HepG2 (cell line): ENCODE results near the gene POLR2H. TPM values are rescaled to one million over a fixed set of nuclear protein-coding genes. Genes with fewer than 3 reads are reported as not detected.

Source experiments
- BCLAF1 ChIP-seq: fragments of 450-650 bp; IDR thresholded peaks from 2 replicates; pipeline ENCODE4 v1.6.1; 2017; ENCODE audit warnings: mild to moderate bottlenecking
- HES4 ChIP-seq: sonication (generic); formaldehyde crosslinking; IDR thresholded peaks from 2 replicates; pipeline ENCODE4 v1.9.0; 2021; ENCODE audit warnings: mild to moderate bottlenecking, missing genetic modification reagents, borderline replicate concordance
- LRRFIP1 ChIP-seq: sonication (generic); formaldehyde crosslinking; conservative IDR thresholded peaks from 2 replicates; pipeline ENCODE4 v1.4.0; 2020; ENCODE audit warnings: missing genetic modification reagents
- MAZ ChIP-seq, 2 experiments: sonication (generic) in 1 of 2; formaldehyde crosslinking in 1 of 2; IDR thresholded peaks; 2 replicates each; pipeline versions ENCODE4 v1.5.0 to v1.6.1; 2012 to 2020; ENCODE audit warnings: low read depth in 2 of 2, mild to moderate bottlenecking in 2 of 2, borderline replicate concordance in 1 of 2, improper control_type of control experiment in 1 of 2, low read length in 1 of 2, missing genetic modification reagents in 1 of 2, moderate library complexity in 1 of 2
- MYC ChIP-seq: sonication (generic); formaldehyde crosslinking; IDR thresholded peaks from 2 replicates; pipeline ENCODE4 v1.9.0; 2021; ENCODE audit warnings: missing genetic modification reagents, borderline replicate concordance
- ONECUT2 ChIP-seq: sonication (generic); formaldehyde crosslinking; IDR thresholded peaks from 2 replicates; pipeline ENCODE4 v1.4.0; 2020; ENCODE audit warnings: missing genetic modification reagents
- PRDM4 ChIP-seq: sonication (generic); formaldehyde crosslinking; IDR thresholded peaks from 2 replicates; pipeline ENCODE4 v1.9.0; 2021; ENCODE audit warnings: missing genetic modification reagents, borderline replicate concordance
- RBM39 ChIP-seq: fragments of 200-400 bp; formaldehyde crosslinking; IDR thresholded peaks from one replicate; pipeline ENCODE4 v1.6.1; 2018; ENCODE audit warnings: antibody characterized with exemption, mild to moderate bottlenecking, low read depth, low read length; ENCODE audit not compliant: poor library complexity, severe bottlenecking
- SMAD1 ChIP-seq: sonication (generic); formaldehyde crosslinking; IDR thresholded peaks from 2 replicates; pipeline ENCODE4 v1.4.0; 2020; ENCODE audit warnings: missing genetic modification reagents, low read depth, mild to moderate bottlenecking, borderline replicate concordance
- TP53 ChIP-seq: sonication (generic); formaldehyde crosslinking; conservative IDR thresholded peaks from 2 replicates; pipeline ENCODE4 v1.4.0; 2020; ENCODE audit warnings: missing genetic modification reagents
- ZBTB2 ChIP-seq: sonication (generic); formaldehyde crosslinking; IDR thresholded peaks from 2 replicates; pipeline ENCODE4 v1.8.0; 2022; ENCODE audit warnings: low read depth, missing genetic modification reagents
- ZC3H4 ChIP-seq: sonication (generic); formaldehyde crosslinking; IDR thresholded peaks from 2 replicates; pipeline ENCODE4 v1.4.0; 2020; ENCODE audit warnings: missing genetic modification reagents, borderline replicate concordance
- ZNF33B ChIP-seq: sonication (generic); formaldehyde crosslinking; IDR thresholded peaks from 2 replicates; pipeline ENCODE4 v1.5.1; 2020; ENCODE audit warnings: mild to moderate bottlenecking, missing genetic modification reagents
- ZNF547 ChIP-seq: sonication (generic); formaldehyde crosslinking; IDR thresholded peaks from 2 replicates; pipeline ENCODE4 v1.5.1; 2020; ENCODE audit warnings: mild to moderate bottlenecking, missing genetic modification reagents
- ZNF616 ChIP-seq: sonication (generic); formaldehyde crosslinking; IDR thresholded peaks from 2 replicates; pipeline ENCODE4 v1.5.0; 2020; ENCODE audit warnings: low read depth, mild to moderate bottlenecking, missing genetic modification reagents
- polyA plus RNA-seq, 8 experiments: library from polyadenylated mRNA; depleted of rRNA in 3 of 8; stranded (reverse) in 7 of 8; unstranded in 1 of 8; fragments of >200 nt; fragmentation: Illumina TruSeq in 4 of 8; extraction: Trizol in 4 of 8; gene quantifications; 2 replicates each; pipeline versions ENCODE4 v1.2.1 to v1.2.3, GENCODE V29; 2011 to 2016; ENCODE audit warnings: low read depth in 4 of 8, missing spikeins in 1 of 8, mixed read lengths in 1 of 8; ENCODE audit not compliant: insufficient read depth in 1 of 8
- total RNA-seq, 5 experiments: library from RNA; depleted of rRNA; stranded (reverse); fragments of >200 nt; fragmentation: Illumina TruSeq; extraction: Trizol; gene quantifications; 2 replicates each; pipeline ENCODE4 v1.2.3, GENCODE V29; 2016; ENCODE audit warnings: low read depth in 1 of 5
- TF ChIP-seq, protein P1 (sequence below): sonication (generic); formaldehyde crosslinking; IDR thresholded peaks from 2 replicates; pipeline ENCODE4 v1.4.0; 2020; ENCODE audit warnings: low read depth, mild to moderate bottlenecking, missing genetic modification reagents

POLR2H gene
- total and polyA plus RNA-seq, 2 of the 13 experiments (the other 11 are each of a cell fraction or from before 2014, with no cell fraction given), result 118 to 194 TPM

DNA sequence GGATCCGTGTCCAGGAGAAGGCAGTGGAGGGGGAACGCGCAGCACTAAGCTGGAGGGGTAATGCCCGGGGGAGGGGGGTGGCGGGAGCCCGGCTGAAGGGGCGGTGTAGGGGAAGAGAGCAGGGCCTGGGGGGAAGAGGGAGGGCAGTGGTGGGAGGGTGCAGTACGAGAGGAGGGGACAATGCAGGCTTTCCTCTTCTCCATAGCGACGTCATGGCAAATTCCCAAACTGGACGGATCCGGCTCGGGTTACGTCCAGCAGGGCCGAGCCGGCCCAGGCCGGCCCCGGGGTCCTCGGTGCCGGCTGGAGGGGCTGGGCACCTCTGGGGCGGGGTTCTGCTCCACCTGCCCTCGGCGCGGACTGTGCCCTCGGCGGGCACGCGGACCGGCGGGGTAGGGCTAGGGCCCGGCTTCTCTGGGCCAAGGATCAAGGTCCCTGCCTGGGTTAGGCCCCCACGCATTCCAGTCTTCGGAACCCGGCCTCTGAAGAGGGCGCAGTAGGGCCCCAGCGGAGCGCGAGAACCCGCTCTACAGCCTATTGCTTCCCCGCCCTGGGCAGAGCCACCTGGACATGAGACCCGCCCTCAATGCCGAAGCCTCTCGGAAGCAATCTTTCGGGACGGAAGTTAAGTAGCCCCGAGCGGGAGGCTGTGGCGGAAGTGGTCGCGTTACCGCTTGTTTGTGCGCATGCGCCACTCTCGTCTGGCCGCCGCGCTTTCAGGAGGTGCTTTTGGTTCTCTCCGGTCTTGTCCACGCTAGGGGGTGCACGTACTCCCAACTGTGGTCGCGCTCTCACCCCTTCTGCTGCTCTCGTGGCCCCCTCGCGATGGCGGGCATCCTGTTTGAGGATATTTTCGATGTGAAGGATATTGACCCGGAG lies 1.4 kb downstream of the POLR2H start (continued):
- TF ChIP-seq, protein P1, sequence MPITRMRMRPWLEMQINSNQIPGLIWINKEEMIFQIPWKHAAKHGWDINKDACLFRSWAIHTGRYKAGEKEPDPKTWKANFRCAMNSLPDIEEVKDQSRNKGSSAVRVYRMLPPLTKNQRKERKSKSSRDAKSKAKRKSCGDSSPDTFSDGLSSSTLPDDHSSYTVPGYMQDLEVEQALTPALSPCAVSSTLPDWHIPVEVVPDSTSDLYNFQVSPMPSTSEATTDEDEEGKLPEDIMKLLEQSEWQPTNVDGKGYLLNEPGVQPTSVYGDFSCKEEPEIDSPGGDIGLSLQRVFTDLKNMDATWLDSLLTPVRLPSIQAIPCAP (CRISPR knock-in tag), result no peak
- TF ChIP-seq TP53 (CRISPR knock-in tag), result no peak; the same call in 1 of the 2 replicates
- no peak for TF ChIP-seq HES4 (CRISPR knock-in tag)
- TF ChIP-seq SMAD1 (CRISPR knock-in tag), result 0 out of 2 replicates have a peak, but pooled peaks have one; percentile 90
- TF ChIP-seq ONECUT2, result no peak
- TF ChIP-seq PRDM4, result no peak
- TF ChIP-seq RBM39, result no peak
- 0 out of 2 replicates have a peak, but pooled peaks have one; percentile 50 for TF ChIP-seq ZNF547 (CRISPR knock-in tag)
- peak; percentile 88 for TF ChIP-seq MYC (CRISPR knock-in tag)
- TF ChIP-seq LRRFIP1, result no peak
- peak; percentile 53; the same call in 1 of the 2 replicates for TF ChIP-seq MAZ (IDR thresholded peaks at IDR 0.05; ENCODE audit: borderline replicate concordance, low read depth, low read length)
- peak; percentile 59; the same call in 1 of the 2 replicates for TF ChIP-seq MAZ (CRISPR knock-in tag; IDR thresholded peaks at IDR 0.05; ENCODE audit: low read depth)
- TF ChIP-seq ZBTB2 (CRISPR knock-in tag), result peak; percentile 60; the same call in 1 of the 2 replicates
- TF ChIP-seq ZC3H4 (CRISPR knock-in tag), result peak; percentile 69; the same call in 1 of the 2 replicates
- peak; percentile 85; the same call in 1 of the 2 replicates for TF ChIP-seq ZNF616
- no peak for TF ChIP-seq BCLAF1
- TF ChIP-seq ZNF33B (CRISPR knock-in tag), result peak; percentile 84; the same call in 1 of the 2 replicates
